Measurements from ENCODE around the gene VWA8.

Gene VWA8

GRCh38 chr13:41944635-41945397, 16.1 kb downstream of the VWA8 start:
- no peak for ATAC-seq
- no peak for TF ChIP-seq ZNF70 (CRISPR knock-in tag; IDR thresholded peaks at IDR 0.05)
- no peak for TF ChIP-seq CSDC2 (CRISPR knock-in tag; IDR thresholded peaks at IDR 0.05)
- no peak for TF ChIP-seq ZFP30 (CRISPR knock-in tag; IDR thresholded peaks at IDR 0.05)
- no peak for TF ChIP-seq PPARA (CRISPR knock-in tag; IDR thresholded peaks at IDR 0.05; ENCODE audit: borderline replicate concordance)
- TF ChIP-seq CSRNP3 (CRISPR knock-in tag; IDR thresholded peaks at IDR 0.05) = no peak
- TF ChIP-seq SNAI2 (CRISPR knock-in tag; IDR thresholded peaks at IDR 0.05) = no peak
- TF ChIP-seq ZNF8 (CRISPR knock-in tag; IDR thresholded peaks at IDR 0.05) = no peak
- no peak for TF ChIP-seq GLIS3 (CRISPR knock-in tag; IDR thresholded peaks at IDR 0.05)
- TF ChIP-seq RARB (CRISPR knock-in tag; IDR thresholded peaks at IDR 0.05) = no peak
- TF ChIP-seq OSR1 (CRISPR knock-in tag; IDR thresholded peaks at IDR 0.05) = no peak
- TF ChIP-seq ISL1 (CRISPR knock-in tag; IDR thresholded peaks at IDR 0.05) = no peak
- TF ChIP-seq TOX (CRISPR knock-in tag; IDR thresholded peaks at IDR 0.05; ENCODE audit: borderline replicate concordance) = no peak
- TF ChIP-seq, protein P1, sequence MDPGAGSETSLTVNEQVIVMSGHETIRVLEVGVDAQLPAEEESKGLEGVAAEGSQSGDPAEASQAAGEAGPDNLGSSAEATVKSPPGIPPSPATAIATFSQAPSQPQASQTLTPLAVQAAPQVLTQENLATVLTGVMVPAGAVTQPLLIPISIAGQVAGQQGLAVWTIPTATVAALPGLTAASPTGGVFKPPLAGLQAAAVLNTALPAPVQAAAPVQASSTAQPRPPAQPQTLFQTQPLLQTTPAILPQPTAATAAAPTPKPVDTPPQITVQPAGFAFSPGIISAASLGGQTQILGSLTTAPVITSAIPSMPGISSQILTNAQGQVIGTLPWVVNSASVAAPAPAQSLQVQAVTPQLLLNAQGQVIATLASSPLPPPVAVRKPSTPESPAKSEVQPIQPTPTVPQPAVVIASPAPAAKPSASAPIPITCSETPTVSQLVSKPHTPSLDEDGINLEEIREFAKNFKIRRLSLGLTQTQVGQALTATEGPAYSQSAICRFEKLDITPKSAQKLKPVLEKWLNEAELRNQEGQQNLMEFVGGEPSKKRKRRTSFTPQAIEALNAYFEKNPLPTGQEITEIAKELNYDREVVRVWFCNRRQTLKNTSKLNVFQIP (CRISPR knock-in tag; IDR thresholded peaks at IDR 0.05; ENCODE audit: borderline replicate concordance, low read depth) = no peak
- no peak for TF ChIP-seq BACH2 (CRISPR knock-in tag; IDR thresholded peaks at IDR 0.05; ENCODE audit: borderline replicate concordance)
- no peak for TF ChIP-seq ARNTL (CRISPR knock-in tag; IDR thresholded peaks at IDR 0.05; ENCODE audit: borderline replicate concordance, low read depth)
- TF ChIP-seq, protein P2, sequence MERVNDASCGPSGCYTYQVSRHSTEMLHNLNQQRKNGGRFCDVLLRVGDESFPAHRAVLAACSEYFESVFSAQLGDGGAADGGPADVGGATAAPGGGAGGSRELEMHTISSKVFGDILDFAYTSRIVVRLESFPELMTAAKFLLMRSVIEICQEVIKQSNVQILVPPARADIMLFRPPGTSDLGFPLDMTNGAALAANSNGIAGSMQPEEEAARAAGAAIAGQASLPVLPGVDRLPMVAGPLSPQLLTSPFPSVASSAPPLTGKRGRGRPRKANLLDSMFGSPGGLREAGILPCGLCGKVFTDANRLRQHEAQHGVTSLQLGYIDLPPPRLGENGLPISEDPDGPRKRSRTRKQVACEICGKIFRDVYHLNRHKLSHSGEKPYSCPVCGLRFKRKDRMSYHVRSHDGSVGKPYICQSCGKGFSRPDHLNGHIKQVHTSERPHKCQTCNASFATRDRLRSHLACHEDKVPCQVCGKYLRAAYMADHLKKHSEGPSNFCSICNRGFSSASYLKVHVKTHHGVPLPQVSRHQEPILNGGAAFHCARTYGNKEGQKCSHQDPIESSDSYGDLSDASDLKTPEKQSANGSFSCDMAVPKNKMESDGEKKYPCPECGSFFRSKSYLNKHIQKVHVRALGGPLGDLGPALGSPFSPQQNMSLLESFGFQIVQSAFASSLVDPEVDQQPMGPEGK (CRISPR knock-in tag; IDR thresholded peaks at IDR 0.05; ENCODE audit: borderline replicate concordance) = no peak
- TF ChIP-seq, protein P3, sequence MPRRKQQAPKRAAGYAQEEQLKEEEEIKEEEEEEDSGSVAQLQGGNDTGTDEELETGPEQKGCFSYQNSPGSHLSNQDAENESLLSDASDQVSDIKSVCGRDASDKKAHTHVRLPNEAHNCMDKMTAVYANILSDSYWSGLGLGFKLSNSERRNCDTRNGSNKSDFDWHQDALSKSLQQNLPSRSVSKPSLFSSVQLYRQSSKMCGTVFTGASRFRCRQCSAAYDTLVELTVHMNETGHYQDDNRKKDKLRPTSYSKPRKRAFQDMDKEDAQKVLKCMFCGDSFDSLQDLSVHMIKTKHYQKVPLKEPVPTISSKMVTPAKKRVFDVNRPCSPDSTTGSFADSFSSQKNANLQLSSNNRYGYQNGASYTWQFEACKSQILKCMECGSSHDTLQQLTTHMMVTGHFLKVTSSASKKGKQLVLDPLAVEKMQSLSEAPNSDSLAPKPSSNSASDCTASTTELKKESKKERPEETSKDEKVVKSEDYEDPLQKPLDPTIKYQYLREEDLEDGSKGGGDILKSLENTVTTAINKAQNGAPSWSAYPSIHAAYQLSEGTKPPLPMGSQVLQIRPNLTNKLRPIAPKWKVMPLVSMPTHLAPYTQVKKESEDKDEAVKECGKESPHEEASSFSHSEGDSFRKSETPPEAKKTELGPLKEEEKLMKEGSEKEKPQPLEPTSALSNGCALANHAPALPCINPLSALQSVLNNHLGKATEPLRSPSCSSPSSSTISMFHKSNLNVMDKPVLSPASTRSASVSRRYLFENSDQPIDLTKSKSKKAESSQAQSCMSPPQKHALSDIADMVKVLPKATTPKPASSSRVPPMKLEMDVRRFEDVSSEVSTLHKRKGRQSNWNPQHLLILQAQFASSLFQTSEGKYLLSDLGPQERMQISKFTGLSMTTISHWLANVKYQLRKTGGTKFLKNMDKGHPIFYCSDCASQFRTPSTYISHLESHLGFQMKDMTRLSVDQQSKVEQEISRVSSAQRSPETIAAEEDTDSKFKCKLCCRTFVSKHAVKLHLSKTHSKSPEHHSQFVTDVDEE (CRISPR knock-in tag; IDR thresholded peaks at IDR 0.05) = no peak
- no peak for TF ChIP-seq TCF4 (CRISPR knock-in tag; IDR thresholded peaks at IDR 0.05; ENCODE audit: borderline replicate concordance)
- TF ChIP-seq ZC3H10 (CRISPR knock-in tag; IDR thresholded peaks at IDR 0.05) = no peak

GRCh38 chr13:41944229-41944628, 16.7 kb downstream of the VWA8 start:
- ATAC-seq = no peak
- TF ChIP-seq BACH2 (CRISPR knock-in tag; IDR thresholded peaks at IDR 0.05; ENCODE audit: borderline replicate concordance) = no peak
- no peak for TF ChIP-seq SNAI2 (CRISPR knock-in tag; IDR thresholded peaks at IDR 0.05)
- TF ChIP-seq RARB (CRISPR knock-in tag; IDR thresholded peaks at IDR 0.05) = no peak
- no peak for TF ChIP-seq TCF4 (CRISPR knock-in tag; IDR thresholded peaks at IDR 0.05; ENCODE audit: borderline replicate concordance)

DNA sequence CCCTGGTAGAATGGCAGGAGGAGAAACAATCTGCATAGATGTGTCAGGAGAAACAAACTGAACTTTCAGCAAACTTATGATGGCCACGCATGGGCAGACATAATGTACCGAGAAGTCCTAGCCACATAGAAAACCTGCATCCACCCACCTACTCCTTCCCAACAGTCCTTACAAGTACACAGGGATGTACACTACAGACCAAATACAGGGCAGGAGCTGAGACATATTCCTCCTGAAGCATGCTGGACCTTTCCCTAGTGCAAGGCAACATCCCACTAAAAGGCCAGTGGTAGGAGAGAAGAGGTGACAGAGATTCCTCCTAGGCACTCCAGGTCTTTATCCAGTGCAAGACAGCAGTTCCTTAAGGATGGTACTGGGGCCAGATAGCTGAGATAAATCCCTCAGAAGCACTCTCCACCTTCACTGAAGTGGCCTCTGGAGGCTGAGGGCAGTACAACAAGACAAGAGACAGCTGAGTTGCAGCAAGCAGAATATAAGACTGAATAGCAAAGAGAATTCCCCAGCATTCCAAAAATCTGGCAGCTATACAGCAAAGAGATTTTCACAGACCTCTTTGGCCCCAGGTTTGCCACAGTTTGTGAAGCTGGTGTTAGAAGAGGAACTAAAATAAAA, 18.3 kb downstream of the VWA8 start:
- ATAC-seq = peak; percentile 99
- no peak for TF ChIP-seq PPARA (CRISPR knock-in tag; IDR thresholded peaks at IDR 0.05; ENCODE audit: borderline replicate concordance)
- no peak for TF ChIP-seq ZNF8 (CRISPR knock-in tag; IDR thresholded peaks at IDR 0.05)
- no peak for TF ChIP-seq ZC3H10 (CRISPR knock-in tag; IDR thresholded peaks at IDR 0.05)
- TF ChIP-seq GLIS3 (CRISPR knock-in tag; IDR thresholded peaks at IDR 0.05) = no peak
- TF ChIP-seq OSR1 (CRISPR knock-in tag; IDR thresholded peaks at IDR 0.05) = no peak

DNA sequence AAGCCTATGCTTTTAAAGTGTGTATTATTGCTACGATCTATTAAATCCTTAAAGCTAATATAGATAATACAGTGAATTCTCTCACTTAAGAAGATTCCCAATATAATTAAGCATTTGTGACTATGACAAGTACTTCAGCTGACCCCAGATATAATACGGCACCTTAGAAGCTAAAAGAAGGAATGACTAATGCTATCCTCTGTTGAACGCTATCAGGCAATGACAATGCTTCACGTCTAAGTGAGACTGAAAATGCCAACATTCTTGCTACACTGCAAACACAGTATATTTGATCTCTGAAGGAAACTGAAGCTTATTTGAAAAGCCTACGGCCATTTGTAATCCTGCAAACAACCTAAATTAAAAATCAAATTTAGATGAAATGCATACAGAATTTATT, 19.7 kb downstream of the VWA8 start:
- no peak for ATAC-seq
- TF ChIP-seq, protein P3 (CRISPR knock-in tag; IDR thresholded peaks at IDR 0.05) = no peak
- TF ChIP-seq ZNF565 (CRISPR knock-in tag; conservative IDR thresholded peaks at IDR 0.05; ENCODE audit: low read depth) (no peak), ZNF70 (CRISPR knock-in tag; IDR thresholded peaks at IDR 0.05) (no peak), ZFP30 (CRISPR knock-in tag; IDR thresholded peaks at IDR 0.05) (no peak)
- TF ChIP-seq, protein P2 (CRISPR knock-in tag; IDR thresholded peaks at IDR 0.05; ENCODE audit: borderline replicate concordance) = no peak
